ENCODE measurements around the gene BRAP.
"Not testable (repeated sequence)": the region's sequence is repeated elsewhere in the genome, so short reads cannot be mapped to it uniquely, and the experiment has no call there.

BRAP gene

GRCh38 chr12:111673503-111673902, 12.3 kb downstream of the BRAP start:
- DNase-seq (ENCODE audit: low read depth), result no peak

- DNase-seq (ENCODE audit: low read depth), result no peak
Observed at GRCh38 chr12:111672822-111673381, 12.9 kb downstream of the BRAP start.

- DNase-seq (ENCODE audit: low read depth), result no peak
Observed at GRCh38 chr12:111664961-111665865, 20.5 kb downstream of the BRAP start.

- DNase-seq (ENCODE audit: low read depth), result no peak
Observed at GRCh38 chr12:111664499-111664898, 21.3 kb downstream of the BRAP start.

GRCh38 chr12:111656016-111656415, 29.7 kb downstream of the BRAP start:
- DNase-seq (ENCODE audit: low read depth), result no peak

- no peak for DNase-seq (ENCODE audit: low read depth)
Observed at GRCh38 chr12:111655356-111655755, 30.4 kb downstream of the BRAP start.

- no peak for DNase-seq (ENCODE audit: low read depth)
Observed at GRCh38 chr12:111653596-111653995, 32.2 kb downstream of the BRAP start.

- DNase-seq (ENCODE audit: low read depth), result not testable (repeated sequence)
Observed at GRCh38 chr12:111652530-111652929, 33.2 kb downstream of the BRAP start.

- no peak for DNase-seq (ENCODE audit: low read depth)
Observed at GRCh38 chr12:111650912-111651311, 34.8 kb downstream of the BRAP start.

GRCh38 chr12:111645433-111645832, 40.3 kb downstream of the BRAP start:
- no peak for DNase-seq (ENCODE audit: low read depth)

- DNase-seq (ENCODE audit: low read depth), result no peak
Observed at GRCh38 chr12:111643427-111643826, 42.3 kb downstream of the BRAP start.

GRCh38 chr12:111642681-111643426, 42.9 kb downstream of the BRAP start:
- DNase-seq (ENCODE audit: low read depth), result no peak

- no peak for DNase-seq (ENCODE audit: low read depth)
Observed at GRCh38 chr12:111640506-111640905, 45.2 kb downstream of the BRAP start.

- DNase-seq (ENCODE audit: low read depth), result no peak
Observed at GRCh38 chr12:111638556-111638955, 47.2 kb downstream of the BRAP start.

- no peak for DNase-seq (ENCODE audit: low read depth)
Observed at GRCh38 chr12:111636209-111636945, 49.4 kb downstream of the BRAP start.

- DNase-seq (ENCODE audit: low read depth), result no peak
Observed at GRCh38 chr12:111635524-111635923, 50.2 kb downstream of the BRAP start.

- no peak for DNase-seq (ENCODE audit: low read depth)
Observed at GRCh38 chr12:111628505-111629260, 57.1 kb downstream of the BRAP start.

GRCh38 chr12:111626230-111626629, 59.5 kb downstream of the BRAP start:
- no peak for DNase-seq (ENCODE audit: low read depth)

- no peak for DNase-seq (ENCODE audit: low read depth)
Observed at GRCh38 chr12:111624540-111624939, 61.2 kb downstream of the BRAP start.

- not testable (repeated sequence) for DNase-seq (ENCODE audit: low read depth)
Observed at GRCh38 chr12:111617841-111618240, 67.9 kb downstream of the BRAP start.

GRCh38 chr12:111616177-111616623, 69.6 kb downstream of the BRAP start:
- DNase-seq (ENCODE audit: low read depth), result no peak

Data from stimulated activated CD8-positive, alpha-beta memory T cell treated with anti-CD3 and anti-CD28 coated beads, Interleukin-15, amount 100 ng/mL, for 24 hours (primary cell).